HG02885 (cell line): ENCODE measurements around the gene FGFR4.
"Not testable (repeated sequence)": the region's sequence is repeated elsewhere in the genome, so short reads cannot be mapped to it uniquely, and the experiment has no call there.

Experiments used
- ATAC-seq: cut with Tn5 transposase; IDR thresholded peaks from one replicate; pipeline ENCODE4 v1.9.1; 2021; ENCODE audit warnings: mild to moderate bottlenecking; ENCODE audit not compliant: unreplicated experiment, poor library complexity

FGFR4 gene

GRCh38 chr5:177086654-177087397 is at the start of gene FGFR4:
TSS of gene FGFR4 (plus strand) at chr5:177086915. CDS start at chr5:177089603, 2,688 bp downstream.
- peak; percentile 56 for ATAC-seq

GRCh38 chr5:177036921-177037320 is 49.8 kb upstream of the FGFR4 start:
- no peak for ATAC-seq

GRCh38 chr5:177040814-177041420 is 45.8 kb upstream of the FGFR4 start:
- no peak for ATAC-seq

GRCh38 chr5:177041936-177042335 is 44.8 kb upstream of the FGFR4 start:
- ATAC-seq: no peak

GRCh38 chr5:177043114-177043513 is 43.6 kb upstream of the FGFR4 start:
- ATAC-seq: no peak

- ATAC-seq: no peak
Observed at GRCh38 chr5:177043958-177044357, 42.8 kb upstream of the FGFR4 start.

- ATAC-seq: no peak
Observed at GRCh38 chr5:177044641-177045040, 42.1 kb upstream of the FGFR4 start.

- no peak for ATAC-seq
Observed at GRCh38 chr5:177045631-177046030, 41.1 kb upstream of the FGFR4 start.

GRCh38 chr5:177048531-177048930 is 38.2 kb upstream of the FGFR4 start:
- not testable (repeated sequence) for ATAC-seq

GRCh38 chr5:177049285-177049684 is 37.4 kb upstream of the FGFR4 start:
- ATAC-seq: no peak

- no peak for ATAC-seq
Observed at GRCh38 chr5:177064500-177065277, 22.0 kb upstream of the FGFR4 start.

- no peak for ATAC-seq
Observed at GRCh38 chr5:177065491-177065890, 21.2 kb upstream of the FGFR4 start.

GRCh38 chr5:177066224-177066623 is 20.5 kb upstream of the FGFR4 start:
- no peak for ATAC-seq

GRCh38 chr5:177067503-177067902 is 19.2 kb upstream of the FGFR4 start:
- ATAC-seq: no peak

GRCh38 chr5:177070536-177071191 is 16.1 kb upstream of the FGFR4 start:
- ATAC-seq: no peak

GRCh38 chr5:177071666-177072385 is 14.9 kb upstream of the FGFR4 start:
- peak; percentile 64 for ATAC-seq

- no peak for ATAC-seq
Observed at GRCh38 chr5:177077335-177077734, 9.4 kb upstream of the FGFR4 start.

- no peak for ATAC-seq
Observed at GRCh38 chr5:177079606-177080005, 7.1 kb upstream of the FGFR4 start.

GRCh38 chr5:177080265-177080664 is 6.5 kb upstream of the FGFR4 start:
- ATAC-seq: no peak

- no peak for ATAC-seq
Observed at GRCh38 chr5:177081859-177082258, 4.9 kb upstream of the FGFR4 start.
